Measurements from ENCODE around the gene GPC6. TPM values are rescaled to one million over a fixed set of nuclear protein-coding genes. Genes with fewer than 3 reads are reported as not detected.

Gene GPC6
- total and polyA plus RNA-seq, 9 of the 15 experiments (the other 6 are each of a cell fraction or from before 2014, with no cell fraction given): under 0.01 to 0.20 (median 0.01) TPM; not detected in 4

- 5% methylated on average over 4 of the region's 4 CpGs for WGBS (ENCODE audit: insufficient coverage, low coverage, missing lambda C conversion rate)
- in situ Hi-C loops (cut with MboI): no loop called here
- peak; percentile 47 for ATAC-seq
- no peaks in the 10 kb centered on the region; a peak in 1 of 5 replicates for H3K4me1 ChIP-seq (replicated peaks in 1 of 2; ENCODE audit: control insufficient read depth in 2 of 2, insufficient read depth in 2 of 2, low read length in 2 of 2)
- intact Hi-C loops (cut with micrococcal nuclease): no loop called here
- no peak for DNase-seq (ENCODE audit: extremely low read depth in 1 of 4, low spot score in 3 of 4)
- no peaks in the 10 kb centered on the region for H3K36me3 ChIP-seq (ENCODE audit: control insufficient read depth, insufficient read depth, low read length)
- H3K9me1 ChIP-seq (ENCODE audit: control insufficient read depth, insufficient read depth, low read length): no peaks in the 10 kb centered on the region
- H3K4me2 ChIP-seq (ENCODE audit: insufficient read depth, low read length): no peak overlapping the region
- no TSS peak for BruUV-seq (replicated peaks)
- no peak for FAIRE-seq
- ChIA-PET CTCF (ENCODE audit: low intra/inter-chr PET ratio) (no interaction called here), POLR2A (interaction anchor here (0.6 to 1.8 kb wide), 10 partner anchors 9 to 1959 kb away, joined by 3 to 10 read pairs (median 3); no protein-coding TSS in a partner anchor)
- H2AFZ ChIP-seq (ENCODE audit: low read depth, low read length): no peak overlapping the region
- no peaks in the 10 kb centered on the region for H3K79me2 ChIP-seq (ENCODE audit: control insufficient read depth, insufficient read depth, low read length)
- H3K9me3 ChIP-seq (replicated peaks; ENCODE audit: control insufficient read depth, insufficient read depth, low read depth, low read length): no peaks in the 10 kb centered on the region
- no peaks in the 10 kb centered on the region for H4K20me1 ChIP-seq (replicated peaks; ENCODE audit: control insufficient read depth, insufficient read depth, low read length)
- H3K27me3 ChIP-seq (ENCODE audit: control insufficient read depth in 2 of 2, insufficient read depth in 2 of 2, low read length in 2 of 2): no peaks in the 10 kb centered on the region
- H3K27ac ChIP-seq (ENCODE audit: extremely low read depth, low read depth, low read length): no peak overlapping the region
- no peak overlapping the region for H3K9ac ChIP-seq (ENCODE audit: insufficient read depth in 1 of 2, low read depth in 2 of 2, low read length in 2 of 2)
- no peak overlapping the region for H3K4me3 ChIP-seq
- TF ChIP-seq BRF1 (IDR thresholded peaks at IDR 0.05; ENCODE audit: borderline replicate concordance, extremely low read depth, insufficient read length) (no peak), ZNF174 (CRISPR knock-in tag; IDR thresholded peaks at IDR 0.05) (no peak), VEZF1 (CRISPR knock-in tag; IDR thresholded peaks at IDR 0.05) (no peak), DLX4 (CRISPR knock-in tag; IDR thresholded peaks at IDR 0.05) (no peak)
These were observed 92.1 kb downstream of the GPC6 start for GRCh38 chr13:93318534-93319254.
